Measurements from ENCODE around the gene NCDN. TPM values are rescaled to one million over a fixed set of nuclear protein-coding genes. Genes with fewer than 3 reads are reported as not detected.
A peak's percentile ranks its signal among the peaks of the same experiment; 100 is the strongest.

NCDN gene
- total RNA-seq, 2 donors from 2014 or later, result 25.3 to 33.4 TPM

DNA sequence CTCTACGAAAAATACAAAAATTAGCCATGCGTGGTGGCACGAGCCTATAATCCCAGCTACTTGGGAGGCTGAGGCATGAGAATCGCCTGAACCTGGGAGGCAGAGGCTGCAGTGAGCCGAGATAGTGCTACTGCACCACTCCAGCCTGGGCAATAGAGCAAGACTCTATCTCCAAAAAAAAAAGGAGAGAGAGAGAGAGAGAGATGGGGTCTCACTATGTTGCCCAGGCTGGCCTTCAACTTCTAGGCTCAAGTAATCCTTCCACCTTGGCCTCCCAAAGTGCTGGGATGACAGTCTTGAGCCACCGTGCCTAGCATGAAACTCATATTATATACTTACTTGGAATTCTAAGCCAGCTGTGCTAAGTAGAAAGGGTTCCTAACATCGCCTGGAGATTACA, 54.1 kb downstream of the NCDN start:
- TF ChIP-seq, protein P1, sequence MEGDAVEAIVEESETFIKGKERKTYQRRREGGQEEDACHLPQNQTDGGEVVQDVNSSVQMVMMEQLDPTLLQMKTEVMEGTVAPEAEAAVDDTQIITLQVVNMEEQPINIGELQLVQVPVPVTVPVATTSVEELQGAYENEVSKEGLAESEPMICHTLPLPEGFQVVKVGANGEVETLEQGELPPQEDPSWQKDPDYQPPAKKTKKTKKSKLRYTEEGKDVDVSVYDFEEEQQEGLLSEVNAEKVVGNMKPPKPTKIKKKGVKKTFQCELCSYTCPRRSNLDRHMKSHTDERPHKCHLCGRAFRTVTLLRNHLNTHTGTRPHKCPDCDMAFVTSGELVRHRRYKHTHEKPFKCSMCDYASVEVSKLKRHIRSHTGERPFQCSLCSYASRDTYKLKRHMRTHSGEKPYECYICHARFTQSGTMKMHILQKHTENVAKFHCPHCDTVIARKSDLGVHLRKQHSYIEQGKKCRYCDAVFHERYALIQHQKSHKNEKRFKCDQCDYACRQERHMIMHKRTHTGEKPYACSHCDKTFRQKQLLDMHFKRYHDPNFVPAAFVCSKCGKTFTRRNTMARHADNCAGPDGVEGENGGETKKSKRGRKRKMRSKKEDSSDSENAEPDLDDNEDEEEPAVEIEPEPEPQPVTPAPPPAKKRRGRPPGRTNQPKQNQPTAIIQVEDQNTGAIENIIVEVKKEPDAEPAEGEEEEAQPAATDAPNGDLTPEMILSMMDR (conservative IDR thresholded peaks at IDR 0.05), result no peak
- 95 to 98% methylated on average over 7 of the region's 7 CpGs for WGBS, 2 experiments (ENCODE audit: insufficient coverage in 1 of 2, insufficient read length in 1 of 2)
- H3K4me3 Mint-ChIP-seq, result no peak overlapping the region

DNA sequence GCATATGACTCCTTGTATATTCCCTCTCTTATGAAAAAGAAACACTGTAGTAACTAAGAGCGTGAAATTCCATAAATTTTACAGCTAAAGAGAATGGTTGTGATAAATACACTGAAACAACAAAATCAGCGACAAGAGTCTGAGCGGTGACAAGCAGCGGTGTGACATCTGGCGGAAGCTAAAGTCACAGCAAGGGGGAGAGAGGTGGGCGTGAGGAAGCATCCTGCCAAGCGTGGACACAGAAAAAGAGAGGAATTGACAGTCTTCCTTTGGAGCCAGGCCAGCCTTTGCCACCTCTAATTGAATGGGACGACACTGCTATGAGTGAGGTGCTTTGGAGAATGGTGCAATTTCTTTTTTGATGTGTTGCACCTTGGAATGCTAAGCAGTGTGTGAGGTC, 57.8 kb downstream of the NCDN start:
- Histone ChIP-seq H3K9me3 (ENCODE audit: control insufficient read depth, low read length) (no peaks in the 10 kb centered on the region), H3K4me1 (ENCODE audit: control insufficient read depth, insufficient read depth, low read length) (no peaks in the 10 kb centered on the region), H3K27ac (ENCODE audit: low read depth, low read length) (no peak overlapping the region), H3K27me3 (ENCODE audit: control insufficient read depth, insufficient read depth, low read length, poor library complexity, severe bottlenecking) (no peaks in the 10 kb centered on the region), H3K36me3 (ENCODE audit: control insufficient read depth, insufficient read depth, low read length) (peaks cover 84% of the 10 kb centered on the region), H3K4me3 (ENCODE audit: low read length) (no peak overlapping the region), H3K9ac (ENCODE audit: extremely low read depth, low read length, poor library complexity, severe bottlenecking) (no peak overlapping the region)
- Mint-ChIP-seq H3K27ac (no peak overlapping the region), H3K4me3 (no peak overlapping the region), H3K9me3 (no peaks in the 10 kb centered on the region), H3K27me3 (ENCODE audit: insufficient read depth) (no peaks in the 10 kb centered on the region), H3K36me3 (ENCODE audit: low read depth) (peaks cover 28% of the 10 kb centered on the region), H3K4me1 (peaks cover 3% of the 10 kb centered on the region)
- 83 to 89% methylated on average over 6 to 8 of the region's 8 CpGs for WGBS, 2 experiments (ENCODE audit: insufficient coverage in 1 of 2, insufficient read length in 1 of 2)
- TF ChIP-seq, protein P1 (conservative IDR thresholded peaks at IDR 0.05), result peak; percentile 36
- peak; percentile 56 for DNase-seq

More for the DNA sequence above, 54.1 kb downstream of the NCDN start:
- no peaks in the 10 kb centered on the region for H3K4me1 ChIP-seq (ENCODE audit: control insufficient read depth, insufficient read depth, low read length)
- no peaks in the 10 kb centered on the region for H3K9me3 ChIP-seq (ENCODE audit: control insufficient read depth, low read length)
- no peaks in the 10 kb centered on the region for H3K9me3 Mint-ChIP-seq
- H3K27ac Mint-ChIP-seq, result no peak overlapping the region
- no peak overlapping the region for H3K27ac ChIP-seq (ENCODE audit: low read depth, low read length)
- no peaks in the 10 kb centered on the region for H3K27me3 Mint-ChIP-seq (ENCODE audit: insufficient read depth)
- no peak for DNase-seq
- H3K36me3 ChIP-seq (ENCODE audit: control insufficient read depth, insufficient read depth, low read length), result peaks cover 91% of the 10 kb centered on the region
- H3K4me3 ChIP-seq (ENCODE audit: low read length), result no peak overlapping the region
- H3K27me3 ChIP-seq (ENCODE audit: control insufficient read depth, insufficient read depth, low read length, poor library complexity, severe bottlenecking), result no peaks in the 10 kb centered on the region
- no peaks in the 10 kb centered on the region for H3K4me1 Mint-ChIP-seq
- H3K9ac ChIP-seq (ENCODE audit: extremely low read depth, low read length, poor library complexity, severe bottlenecking), result no peak overlapping the region
- H3K36me3 Mint-ChIP-seq (ENCODE audit: low read depth), result peaks cover 49% of the 10 kb centered on the region

Other genes with a start within 250 kb of the NCDN start
- 10 to 100 TPM; 68.4 to 77.6 TPM for gene KIAA0319L, start 396 bp upstream of the NCDN start, total RNA-seq
- under 1 TPM; 0.62 to 0.66 TPM for gene TFAP2E, start 15.5 kb downstream of the NCDN start, total RNA-seq
- 10 to 100 TPM; 66.0 to 71.3 TPM for gene PSMB2, start 83.7 kb downstream of the NCDN start, total RNA-seq
- gene C1orf216, start 161.1 kb downstream of the NCDN start, total RNA-seq, result 10 to 100 TPM in 1 of 2 donors, 1 to 10 TPM in 1; 9.8 to 13.0 TPM
- gene CLSPN, start 212.2 kb downstream of the NCDN start, total RNA-seq, result 10 to 100 TPM; 39.0 to 52.6 TPM

Data from endodermal cell (in vitro differentiated cells).